DMS114 treated with DMSO at 0.1 percent for 48 hours (cell line): ENCODE measurements around the gene CDC5L.
"Not testable (repeated sequence)": the region's sequence is repeated elsewhere in the genome, so short reads cannot be mapped to it uniquely, and the experiment has no call there.

Experiments
- DNase-seq: peaks from one replicate; lab custom pipeline; 2025; ENCODE audit not compliant: unreplicated experiment; lab: John Stamatoyannopoulos, UW

The CDC5L gene

DNA sequence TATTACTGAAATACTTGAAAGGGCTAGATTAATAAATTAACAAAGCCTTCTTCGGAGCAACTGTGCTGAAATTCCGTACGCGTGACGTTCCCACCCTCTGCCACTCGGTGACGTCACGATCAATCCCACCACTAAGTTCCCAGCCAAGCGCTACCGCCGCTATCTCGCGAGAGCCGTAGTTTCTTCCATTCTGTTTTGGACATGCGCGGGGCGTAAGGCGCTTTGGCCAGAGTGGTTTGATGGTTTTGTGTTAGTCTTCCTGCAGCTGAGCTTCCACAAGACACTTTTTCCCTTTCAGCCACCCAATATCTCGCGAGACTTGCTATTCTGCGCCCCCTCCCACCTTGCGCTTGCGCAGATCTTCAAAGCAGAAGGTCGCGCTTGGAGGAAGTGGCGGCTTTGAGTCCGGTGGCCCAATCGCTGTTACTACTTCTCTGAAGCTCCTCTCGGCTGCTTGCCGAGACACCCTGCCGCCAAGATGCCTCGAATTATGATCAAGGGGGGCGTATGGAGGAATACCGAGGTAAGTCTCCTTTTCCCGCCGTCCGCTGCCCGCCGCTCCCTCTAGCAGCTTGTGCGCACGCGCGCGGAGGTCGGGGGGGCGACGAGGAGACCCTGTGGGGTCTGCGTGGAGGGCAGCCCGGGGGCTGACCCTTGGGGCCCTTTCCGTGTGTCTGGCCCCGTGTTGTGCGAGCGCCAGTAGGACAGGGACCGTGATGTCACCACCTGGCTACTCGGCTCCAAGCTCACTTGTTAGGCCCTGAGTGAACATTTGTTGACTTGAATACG is at the start of gene CDC5L:
Gene CDC5L, plus strand, starts transcription at position 361 of the 789 bp plus-strand sequence. Its CDS starts 118 bp downstream, at position 479.
- DNase-seq: peak; percentile 99

DNA sequence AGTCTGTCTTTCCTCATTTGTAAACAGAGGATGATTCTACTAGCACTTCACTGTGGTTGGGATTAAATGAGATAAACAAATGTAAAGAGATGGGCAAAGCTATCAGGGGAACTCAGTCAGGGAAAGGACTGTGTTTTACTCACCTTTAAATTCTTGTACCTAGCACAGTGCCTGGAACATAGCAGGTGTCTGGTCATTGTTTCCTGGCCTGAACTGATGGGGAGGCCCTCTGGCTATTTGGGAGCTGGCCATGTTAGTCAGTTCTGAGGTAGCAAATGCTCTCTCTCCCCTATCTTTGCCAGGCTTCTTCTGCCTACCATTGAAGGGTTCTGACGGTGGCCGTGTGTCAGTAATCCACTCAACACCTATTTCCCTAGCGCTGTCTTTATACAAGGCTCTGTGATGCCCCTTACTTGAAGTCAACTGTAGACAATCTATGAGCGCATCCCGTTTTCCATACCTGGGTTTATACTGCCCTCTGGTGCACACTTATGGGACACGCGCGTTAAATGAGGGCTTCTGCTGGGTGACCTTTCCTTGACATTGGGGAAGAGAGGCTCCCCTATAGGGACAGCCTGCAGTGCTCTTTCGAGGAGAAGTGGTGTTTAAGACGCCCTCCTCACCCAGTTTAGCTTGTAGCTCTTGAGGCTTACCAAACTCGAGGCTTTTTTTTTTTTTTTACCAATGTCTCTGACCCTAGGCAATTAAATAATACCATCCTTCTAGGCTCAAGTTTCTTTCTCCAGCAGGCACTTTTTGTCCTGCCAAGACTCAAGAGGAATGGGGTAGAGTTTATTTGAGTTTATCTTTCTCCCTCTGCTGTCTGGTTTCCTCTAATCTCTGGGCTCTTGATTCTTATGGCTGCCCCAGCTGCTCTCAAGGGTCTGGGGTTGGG is 49.0 kb upstream of the CDC5L start:
- DNase-seq: peak; percentile 56

DNA sequence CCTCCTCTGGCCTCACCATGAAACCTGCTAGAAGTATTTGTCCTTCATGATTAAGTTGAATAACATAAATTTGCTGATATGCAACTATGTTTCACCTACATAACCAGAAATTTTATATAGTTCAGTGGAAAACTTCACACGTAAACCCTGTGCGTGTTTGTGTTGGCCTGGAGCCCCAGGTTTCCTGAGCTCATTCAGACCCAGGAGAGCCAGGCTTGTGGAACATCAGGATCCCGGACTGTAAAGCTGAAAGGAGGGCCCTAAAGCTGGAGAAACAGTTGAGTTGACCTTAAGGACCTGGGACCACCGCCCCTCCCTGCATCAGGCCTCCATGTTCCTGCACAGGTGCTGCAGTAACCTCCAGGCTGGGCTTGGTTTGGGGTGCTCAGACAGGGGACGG is 48.2 kb upstream of the CDC5L start:
- DNase-seq: no peak

DNA sequence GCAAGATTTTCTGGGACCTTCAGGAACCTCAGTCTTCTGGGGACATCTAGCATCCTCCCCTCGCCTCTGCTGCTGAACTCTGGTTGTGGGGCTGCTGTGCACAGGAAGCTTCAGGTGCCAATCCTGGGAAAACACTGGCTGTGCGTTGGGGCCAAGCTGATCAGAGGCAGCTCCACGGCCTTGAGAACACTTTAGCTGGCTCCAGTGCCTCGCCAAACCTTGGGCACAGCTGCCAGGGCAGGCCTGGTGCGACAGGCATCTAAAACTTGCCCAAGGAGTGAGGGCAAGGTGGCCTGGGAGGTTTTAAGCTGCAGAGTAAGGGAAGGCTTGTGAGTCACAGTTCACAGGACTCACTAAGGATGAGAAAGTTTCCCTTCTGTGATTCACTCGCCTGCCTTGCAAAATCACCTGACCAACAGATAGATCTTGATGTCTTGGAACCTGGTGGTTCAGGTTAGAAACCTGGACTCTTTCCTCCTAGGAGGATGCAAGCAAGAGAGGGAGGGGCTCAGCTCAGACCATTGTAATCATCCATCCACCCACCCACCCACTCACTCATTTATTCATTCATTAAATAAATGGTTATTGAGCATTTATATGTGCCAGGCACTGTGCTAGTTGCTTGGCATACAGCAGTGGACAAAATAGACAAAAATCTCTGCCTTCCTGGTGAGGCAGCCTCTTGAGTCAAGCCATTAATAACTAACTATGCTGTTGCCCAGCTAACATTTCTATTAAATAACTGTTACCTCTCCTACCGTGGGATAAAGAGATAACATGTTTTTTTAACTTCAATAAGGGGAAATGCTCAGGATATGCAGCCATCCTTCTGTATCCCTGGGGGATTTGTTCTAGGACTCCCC is 47.5 kb upstream of the CDC5L start:
- no peak for DNase-seq

DNA sequence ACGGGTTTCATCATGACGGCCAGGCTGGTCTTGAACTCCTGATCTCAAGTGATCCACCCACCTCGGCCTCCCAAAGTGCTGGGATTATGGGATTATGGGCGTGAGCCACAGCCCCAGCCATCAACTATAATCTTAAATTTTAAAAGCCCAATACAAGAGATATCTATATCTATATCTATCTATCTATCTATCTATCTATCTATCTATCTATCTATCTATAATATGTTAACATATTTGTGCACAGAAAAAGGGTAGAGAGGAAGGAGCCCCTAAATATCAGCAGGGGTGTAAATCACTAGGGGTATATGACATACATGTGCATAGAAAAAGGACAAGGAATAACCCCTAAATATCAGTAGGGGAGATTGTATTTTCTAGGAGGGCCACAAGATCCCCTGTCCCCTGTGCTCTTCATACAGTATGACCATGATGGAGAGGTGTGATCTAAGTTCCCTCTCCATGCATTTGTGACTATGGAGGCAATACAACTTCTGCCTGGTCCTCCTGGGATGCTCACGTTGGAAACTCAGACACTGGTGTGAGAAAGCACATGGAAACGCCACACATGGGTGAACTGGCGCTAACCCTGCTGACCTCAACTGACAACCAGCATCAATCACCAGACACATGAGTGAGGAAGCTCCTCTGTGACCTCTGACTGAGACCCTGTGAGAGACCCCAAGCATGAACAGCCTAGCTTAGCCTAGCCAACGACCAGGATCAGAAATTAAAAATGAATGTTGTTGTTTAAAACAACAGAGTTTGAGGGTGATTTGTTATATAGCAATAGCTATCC is 46.2 kb upstream of the CDC5L start:
- no peak for DNase-seq

- no peak for DNase-seq
Measured at GRCh38 chr6:44342052-44342451, 45.5 kb upstream of the CDC5L start.

DNA sequence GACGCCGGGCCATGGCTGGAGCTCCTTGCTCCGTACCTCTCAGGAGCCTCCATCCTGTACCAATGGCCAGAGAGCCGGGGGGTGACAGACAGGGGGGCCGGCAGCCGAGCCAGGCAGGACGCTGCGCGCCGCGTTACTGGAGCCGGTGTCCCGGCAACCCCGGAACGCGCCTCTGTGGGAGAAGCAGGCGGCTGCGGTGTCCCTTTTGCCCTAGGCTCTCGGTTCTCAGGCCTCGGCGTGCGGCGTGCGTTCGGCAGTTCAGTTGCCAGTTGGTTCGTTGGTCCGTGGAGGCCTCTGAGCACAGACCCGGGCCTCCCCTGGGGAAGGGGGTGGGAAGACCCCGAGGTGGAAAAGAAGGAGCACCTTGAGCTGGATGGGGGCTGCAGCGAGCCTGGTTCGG is 45.0 kb upstream of the CDC5L start, which contains the start of gene SPATS1:
Gene SPATS1, plus strand, starts transcription at position 162 of the 400 bp plus-strand sequence. CDS start 446 bp downstream, outside the sequence.
- no peak for DNase-seq

GRCh38 chr6:44346818-44347217 is 40.7 kb upstream of the CDC5L start:
- not testable (repeated sequence) for DNase-seq

GRCh38 chr6:44349904-44350649 is 37.4 kb upstream of the CDC5L start:
- DNase-seq: no peak

- DNase-seq: not testable (repeated sequence)
Measured at GRCh38 chr6:44350650-44350994, 36.9 kb upstream of the CDC5L start.

GRCh38 chr6:44352259-44352658 is 35.2 kb upstream of the CDC5L start:
- DNase-seq: no peak

DNA sequence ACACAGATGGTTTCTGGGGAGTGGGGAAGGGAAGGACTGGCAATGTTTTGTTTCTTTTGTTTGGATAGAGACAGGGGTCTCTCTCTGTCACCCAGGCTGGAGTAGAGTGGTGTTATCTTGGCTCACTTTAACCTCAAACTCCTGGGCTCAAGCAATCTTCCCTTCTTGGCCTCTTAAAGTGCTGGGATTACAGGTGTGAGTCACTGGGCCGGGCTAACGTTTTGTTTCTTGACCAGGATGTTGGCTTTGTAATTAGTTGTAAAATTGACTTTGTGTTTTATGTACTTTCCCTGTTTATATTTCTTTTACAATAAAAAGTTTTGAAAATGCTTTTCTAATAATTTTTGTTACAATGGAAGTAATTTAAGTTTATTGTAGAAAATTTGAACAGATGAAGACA is 34.2 kb upstream of the CDC5L start:
- no peak for DNase-seq

- DNase-seq: no peak
Measured at GRCh38 chr6:44355640-44356039, 31.9 kb upstream of the CDC5L start.

- DNase-seq: no peak
Measured at GRCh38 chr6:44356487-44356886, 31.0 kb upstream of the CDC5L start.

DNA sequence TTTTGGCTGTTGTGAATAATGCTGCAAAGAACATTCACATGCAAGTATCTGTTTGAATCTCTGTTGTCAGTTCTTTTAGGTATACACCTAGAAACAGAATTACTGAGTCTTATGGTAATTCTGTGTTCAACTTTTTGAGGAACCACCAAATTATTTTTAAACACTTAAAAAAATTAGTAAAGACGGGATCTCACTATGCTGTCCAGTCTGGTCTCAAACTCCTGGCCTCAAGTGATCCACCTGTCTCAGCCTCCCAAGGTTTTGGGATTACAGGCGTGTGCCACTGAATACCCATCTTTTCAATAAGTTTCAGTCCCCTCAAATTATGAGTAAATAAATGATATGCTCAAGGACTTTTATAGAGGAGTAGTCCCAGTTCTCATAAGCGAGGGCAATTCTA is 27.5 kb upstream of the CDC5L start:
- DNase-seq: no peak

- DNase-seq: no peak
Measured at GRCh38 chr6:44361947-44362346, 25.6 kb upstream of the CDC5L start.

DNA sequence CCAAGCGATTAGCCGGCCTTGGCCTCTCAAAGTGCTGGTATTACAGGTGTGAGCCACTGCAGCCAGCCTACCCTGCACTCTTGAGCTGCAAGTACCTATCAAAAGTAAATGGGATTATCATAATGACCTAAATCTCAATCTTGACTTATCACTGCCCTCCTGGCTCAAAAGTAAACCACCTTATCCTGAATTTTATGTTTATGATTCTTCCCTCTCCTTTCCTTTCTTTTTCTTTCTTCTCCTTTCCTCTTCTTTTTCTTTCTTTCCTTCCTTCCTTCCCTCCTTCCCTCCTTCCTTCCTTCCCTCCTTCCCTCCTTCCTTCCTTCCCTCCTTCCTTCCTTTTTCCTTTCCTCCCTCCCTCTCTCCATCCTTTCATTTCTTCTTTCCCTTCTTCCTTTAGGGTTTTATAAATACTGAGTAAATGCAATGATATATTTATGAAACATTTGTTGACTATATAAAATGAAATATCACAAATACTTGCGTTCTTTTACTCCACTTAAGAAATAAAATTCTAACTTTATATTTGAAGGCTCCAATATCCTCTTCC is 24.1 kb upstream of the CDC5L start:
- DNase-seq: no peak

DNA sequence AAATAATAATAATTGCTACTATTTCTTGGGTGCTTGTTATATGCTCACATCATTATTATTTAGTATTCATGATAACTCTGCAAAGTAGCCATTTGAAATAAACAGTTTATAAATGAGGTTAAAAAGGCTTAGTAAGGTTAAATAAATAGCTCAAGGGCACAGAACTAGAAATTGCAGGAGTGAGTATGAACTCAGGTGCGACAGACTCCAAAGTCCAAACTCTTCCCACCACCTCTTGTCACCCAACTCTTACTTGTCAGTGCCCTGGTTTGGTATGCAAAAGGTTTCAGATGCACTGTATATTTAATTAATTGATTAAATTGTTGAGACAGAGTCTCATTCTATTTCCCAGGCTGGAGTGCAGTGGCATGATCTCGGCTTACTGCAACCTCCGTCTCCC is 20.7 kb upstream of the CDC5L start:
- no peak for DNase-seq

- DNase-seq: no peak
Measured at GRCh38 chr6:44367681-44368080, 19.8 kb upstream of the CDC5L start.
